HG03066 (cell line): Measurements from ENCODE around the gene OLFML1.

Experiments used
- ATAC-seq: cut with Tn5 transposase; IDR thresholded peaks from one replicate; pipeline ENCODE4 v1.9.1; 2021; ENCODE audit warnings: low read depth; ENCODE audit not compliant: unreplicated experiment

Gene OLFML1

GRCh38 chr11:7555052-7555699 is 69.9 kb downstream of the OLFML1 start:
- ATAC-seq, result no peak

DNA sequence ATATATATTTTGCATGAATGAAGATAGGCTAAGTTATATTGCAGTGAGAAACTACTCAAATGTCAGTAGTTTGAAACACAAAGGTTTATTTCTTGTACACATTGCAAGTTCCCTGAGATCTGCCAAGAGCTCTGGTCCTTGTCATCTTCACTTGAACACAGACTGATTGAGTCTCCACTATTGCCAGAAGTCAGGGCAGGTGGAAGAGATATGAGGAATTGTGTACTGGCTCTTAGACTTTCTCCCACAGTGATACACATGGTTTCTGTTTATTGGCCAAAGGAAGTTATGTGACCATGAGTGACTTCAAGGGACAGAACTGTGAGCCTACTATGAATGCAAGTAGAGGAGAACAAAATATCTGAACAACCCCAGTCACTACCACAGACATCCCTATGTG is 72.7 kb downstream of the OLFML1 start:
- ATAC-seq, result no peak

DNA sequence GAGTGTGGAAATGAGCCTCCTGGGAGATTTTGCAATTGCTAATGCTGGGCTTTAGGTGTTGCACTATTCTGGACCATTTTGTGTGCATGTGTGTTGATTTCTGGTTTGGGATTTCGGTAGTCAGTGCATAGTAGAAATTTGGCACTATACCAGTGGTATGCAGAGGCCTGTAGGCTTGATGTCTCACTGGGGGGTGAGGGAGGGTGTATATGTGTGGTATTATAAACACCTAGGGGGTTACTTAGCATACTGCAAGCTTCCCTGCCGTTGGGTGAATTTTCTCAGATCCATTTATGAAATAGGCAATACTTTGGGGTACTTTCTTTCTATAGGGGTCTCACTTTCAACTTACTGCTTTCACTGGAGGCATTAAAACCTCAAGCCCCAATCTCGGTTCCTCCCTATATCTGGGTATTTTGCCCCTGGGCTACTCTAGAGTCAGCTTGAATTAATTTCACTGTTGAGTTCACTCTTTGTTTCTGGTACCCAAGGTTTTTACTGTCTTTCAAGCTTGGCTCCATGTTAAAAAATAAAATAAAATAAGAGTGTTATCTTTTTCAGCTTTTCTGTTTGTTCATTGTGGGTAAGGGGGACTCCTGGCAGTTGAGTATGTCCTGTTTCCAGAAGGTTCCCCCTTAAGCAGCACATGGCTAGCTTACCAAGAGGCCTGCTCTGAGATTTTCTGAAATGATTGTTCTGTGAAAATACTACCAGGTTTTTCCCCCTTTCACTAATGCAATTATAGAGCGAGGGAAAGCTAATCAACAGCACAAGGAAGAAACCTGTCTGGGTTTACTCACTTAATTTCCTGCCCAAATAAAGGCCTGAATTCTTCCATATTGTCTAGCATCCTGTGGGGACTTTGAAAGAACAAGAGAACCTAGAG is 74.3 kb downstream of the OLFML1 start:
- ATAC-seq, result no peak
